KOPT-K1 (cell line): ENCODE data around the gene NDUFV3.
"Not testable (repeated sequence)": the region's sequence is repeated elsewhere in the genome, so short reads cannot be mapped to it uniquely, and the experiment has no call there.

Source experiments
- H3K27ac ChIP-seq: fragments of 200-600 bp; sonication (generic); 2 replicates; pipeline ENCODE4 v1.5.1; 2016; ENCODE audit warnings: antibody characterized with exemption, mild to moderate bottlenecking, low read depth, low read length; ENCODE audit not compliant: poor library complexity, severe bottlenecking
- H3K36me3 ChIP-seq: fragments of 200-600 bp; sonication (generic); 2 replicates; pipeline ENCODE4 v1.5.1; 2017; ENCODE audit warnings: antibody characterized with exemption, mild to moderate bottlenecking, low read length, moderate library complexity; ENCODE audit not compliant: insufficient read depth
- H3K9me3 ChIP-seq: fragments of 200-600 bp; sonication (generic); 2 replicates; pipeline ENCODE4 v1.5.1; 2017; ENCODE audit warnings: antibody characterized with exemption, low read length, mild to moderate bottlenecking; ENCODE audit not compliant: insufficient read depth, poor library complexity, severe bottlenecking

Gene NDUFV3

GRCh38 chr21:42958122-42958521, 65.0 kb downstream of the NDUFV3 start:
- not testable (repeated sequence) for H3K9me3 ChIP-seq, H3K36me3 ChIP-seq, H3K27ac ChIP-seq

DNA sequence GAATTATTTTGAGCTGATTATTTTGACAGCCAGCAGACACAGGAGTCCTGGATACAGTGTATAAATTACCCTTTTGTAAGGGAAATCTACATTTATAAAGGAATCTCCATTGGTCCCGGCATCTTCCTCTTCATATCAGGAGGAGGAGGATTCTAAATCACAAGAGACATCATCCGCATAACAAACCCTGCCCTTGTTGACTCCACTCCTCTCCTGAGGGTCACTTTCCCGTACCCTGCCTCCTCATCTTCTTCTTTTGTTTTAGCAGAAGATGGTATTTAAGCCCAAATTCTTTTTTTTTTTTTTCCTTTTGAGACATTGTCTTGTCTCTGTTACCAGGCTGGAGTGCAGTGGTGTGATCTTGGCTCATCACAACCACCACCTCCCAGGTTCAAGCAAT, 66.6 kb downstream of the NDUFV3 start:
- H3K27ac ChIP-seq = no peak overlapping the region

GRCh38 chr21:42962380-42963007, 69.4 kb downstream of the NDUFV3 start:
- H3K27ac ChIP-seq = no peak overlapping the region
- no peaks in the 10 kb centered on the region for H3K36me3 ChIP-seq
- H3K9me3 ChIP-seq = no peaks in the 10 kb centered on the region

More for the DNA sequence above, 66.6 kb downstream of the NDUFV3 start:
- H3K36me3 ChIP-seq = no peaks in the 10 kb centered on the region
- no peaks in the 10 kb centered on the region for H3K9me3 ChIP-seq
